Tibial artery (tissue), 4 donors: ENCODE measurements around the gene DRAP1.

Experiments
- DNase-seq, 2 donors: peaks; one replicate each; pipeline ENCODE4 v3.0.0-alpha.2; 2019
- H3K27ac ChIP-seq, 2 donors: fragments of 200-600 bp; sonication (generic) in 1 of 2; 1 replicate in 1 of 2; 2 replicates in 1 of 2; pipeline ENCODE4 v1.5.1; 2018 to 2019; ENCODE audit warnings: mild to moderate bottlenecking in 1 of 2
- H3K27me3 ChIP-seq, 2 donors: fragments of 200-600 bp; sonication (generic) in 1 of 2; one replicate each; pipeline versions ENCODE4 v1.5.1 to v1.6.0; 2016 to 2019
- H3K36me3 ChIP-seq, 3 donors: fragments of 200-600 bp; sonication (generic) in 2 of 3; one replicate each; pipeline ENCODE4 v1.5.1; 2016 to 2019; ENCODE audit warnings: mild to moderate bottlenecking in 2 of 3
- H3K4me1 ChIP-seq, 4 donors: fragments of 200-600 bp; sonication (generic) in 2 of 4; 1 replicate in 3 of 4; 2 replicates in 1 of 4; pipeline ENCODE4 v1.5.1; 2016 to 2019
- H3K4me3 ChIP-seq, 2 donors: fragments of 200-600 bp; sonication (generic) in 1 of 2; 1 replicate in 1 of 2; 2 replicates in 1 of 2; pipeline ENCODE4 v1.5.1; 2018 to 2019; ENCODE audit warnings: mild to moderate bottlenecking in 2 of 2
- H3K9me3 ChIP-seq, 3 donors: fragments of 200-600 bp; sonication (generic) in 1 of 3; one replicate each; pipeline ENCODE4 v1.5.1; 2016 to 2019
- CTCF ChIP-seq, 2 experiments: fragments of 200-600 bp in 1 of 2; fragments of 450-650 bp in 1 of 2; IDR thresholded peaks; one replicate each; pipeline ENCODE4 v1.5.1; 2017 to 2019; ENCODE audit warnings: antibody characterized with exemption in 2 of 2, mild to moderate bottlenecking in 1 of 2, moderate library complexity in 1 of 2
- intact Hi-C: fragments of 100-400 bp; cut with DNase I; formaldehyde crosslinking; loops from one replicate; pipeline ENCODE4 v1.15.0; 2023; ENCODE audit warnings: low total_unique reads

Gene DRAP1

DNA sequence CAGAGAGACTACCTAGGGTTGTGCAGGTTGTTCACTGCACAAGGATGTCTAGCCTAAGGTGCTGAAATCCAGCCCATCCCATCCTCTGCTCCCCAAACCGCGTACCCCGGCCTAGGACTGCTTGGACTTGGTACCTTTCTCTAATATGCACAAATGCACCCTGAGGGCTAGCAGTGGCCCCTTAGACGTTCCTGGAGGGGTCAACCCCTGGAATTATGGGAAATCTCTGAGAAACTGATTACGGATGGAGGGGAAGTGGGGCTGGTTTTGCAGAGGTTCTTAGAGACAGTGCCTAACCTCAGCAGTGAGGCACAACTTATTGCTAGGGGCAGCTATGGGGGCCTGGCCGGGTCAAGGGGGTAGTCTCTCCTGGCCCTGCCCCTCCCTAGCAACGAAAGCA is 2.8 kb upstream of the DRAP1 start:
- Histone ChIP-seq H3K4me1 (peaks cover 14 to 73% (median 62%) of the 10 kb centered on the region in 4 donors), H3K4me3 (peak overlapping the region in 1 of 2 donors; percentile 87)
- intact Hi-C loops: loop anchor here (2.0 kb wide), 1 partner anchor 28 kb away; the partner anchor contains the start of gene FIBP

DNA sequence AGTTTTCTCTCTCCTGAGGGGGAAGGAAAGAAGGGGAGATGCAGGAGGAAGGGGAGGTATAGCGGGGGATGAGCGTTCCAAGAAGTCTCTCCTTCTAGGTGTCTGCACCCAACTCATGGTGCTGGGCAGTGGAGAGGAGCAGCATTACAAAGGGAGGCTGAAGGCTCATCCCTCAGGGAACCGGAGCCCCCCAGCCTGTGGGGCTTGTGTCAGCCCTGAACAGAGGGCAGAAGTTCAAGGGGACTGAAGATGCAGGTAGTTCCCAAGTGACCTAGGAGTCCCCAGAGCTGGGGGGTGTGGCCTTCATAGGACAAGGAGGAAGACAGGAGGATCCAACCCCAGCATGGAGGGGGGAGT is 2.2 kb upstream of the DRAP1 start:
- Histone ChIP-seq H3K27ac (peak overlapping the region; percentile 94 to 96), H3K4me3 (peak overlapping the region; percentile 87 to 92)
- no peak for TF ChIP-seq CTCF (IDR thresholded peaks at IDR 0.05)

More for the DNA sequence above, 2.8 kb upstream of the DRAP1 start:
- Histone ChIP-seq H3K27ac (peak overlapping the region; percentile 94 to 96), H3K36me3 (peaks cover 0 to 4% (median 2%) of the 10 kb centered on the region in 3 donors), H3K27me3 (no peaks in the 10 kb centered on the region), H3K9me3 (no peaks in the 10 kb centered on the region)
- TF ChIP-seq CTCF (IDR thresholded peaks at IDR 0.05): no peak
- no peak for DNase-seq

GRCh38 chr11:65917434-65918210 is 1.6 kb upstream of the DRAP1 start:
- no peaks in the 10 kb centered on the region for H3K9me3 ChIP-seq

More for the DNA sequence above, 2.2 kb upstream of the DRAP1 start:
- intact Hi-C loops: loop anchor here (2.0 kb wide), 1 partner anchor 28 kb away; the partner anchor contains the start of gene FIBP
- Histone ChIP-seq H3K4me1 (peaks cover 14 to 68% (median 56%) of the 10 kb centered on the region in 4 donors), H3K9me3 (no peaks in the 10 kb centered on the region), H3K27me3 (no peaks in the 10 kb centered on the region), H3K36me3 (peaks cover 4 to 11% (median 6%) of the 10 kb centered on the region in 3 donors)
- no peak for DNase-seq

GRCh38 chr11:65918211-65919140 is 750 bp upstream of the DRAP1 start, which contains the start of gene C11orf68:
Gene C11orf68, minus strand, starts transcription at chr11:65919062. Its CDS starts 31 bp downstream, at chr11:65919031.
- intact Hi-C loops: loop anchor here (2.0 kb wide), 1 partner anchor 60 kb away; the partner anchor contains the start of gene CFL1
- peaks cover 14 to 56% (median 53%) of the 10 kb centered on the region in 4 donors for H3K4me1 ChIP-seq
- peak in 1 of 2 donors; percentile 43 for DNase-seq
- H3K27ac ChIP-seq: peak within 1 kb of the TSS; percentile 94 to 96
- TF ChIP-seq CTCF (IDR thresholded peaks at IDR 0.05): no peak
- no peaks in the 10 kb centered on the region for H3K27me3 ChIP-seq
- no peaks in the 10 kb centered on the region for H3K9me3 ChIP-seq
- peak within 1 kb of the TSS; percentile 89 to 92 for H3K4me3 ChIP-seq
- peaks cover 13 to 25% (median 20%) of the 10 kb centered on the region in 3 donors for H3K36me3 ChIP-seq

More at GRCh38 chr11:65917434-65918210, 1.6 kb upstream of the DRAP1 start:
- H3K4me1 ChIP-seq: peaks cover 14 to 62% (median 53%) of the 10 kb centered on the region in 4 donors
- DNase-seq: no peak
- no peak for TF ChIP-seq CTCF (IDR thresholded peaks at IDR 0.05)
- H3K36me3 ChIP-seq: peaks cover 10 to 17% (median 12%) of the 10 kb centered on the region in 3 donors
- intact Hi-C loops: loop anchor here (2.0 kb wide), 2 partner anchors 29 to 59 kb away; partner anchors contain the start of genes CFL1 and FIBP
- H3K27ac ChIP-seq: peak overlapping the region; percentile 94 to 96
- no peaks in the 10 kb centered on the region for H3K27me3 ChIP-seq
- peak overlapping the region; percentile 87 to 92 for H3K4me3 ChIP-seq
